Neural cell (in vitro differentiated cells): Measurements from ENCODE around the gene ZNF747.

ENCODE experiments used
- CTCF ChIP-seq: fragments of 450-650 bp; IDR thresholded peaks from 2 replicates; pipeline ENCODE4 v1.5.1; 2014; ENCODE audit warnings: antibody characterized with exemption, mild to moderate bottlenecking, moderate library complexity; ENCODE audit not compliant: poor library complexity, severe bottlenecking
- EP300 ChIP-seq: fragments of 450-650 bp; conservative IDR thresholded peaks from 2 replicates; pipeline ENCODE4 v1.6.1; 2014; ENCODE audit warnings: antibody characterized with exemption, mild to moderate bottlenecking, moderate library complexity; ENCODE audit not compliant: poor library complexity, severe bottlenecking
- EZH2 ChIP-seq: fragments of 200-600, 300-800 bp; shearing (Covaris generic), sonication (generic); IDR thresholded peaks from 2 replicates; pipeline ENCODE4 v1.6.1; 2014; ENCODE audit warnings: antibody characterized with exemption, low read length, borderline replicate concordance, mild to moderate bottlenecking; ENCODE audit not compliant: insufficient read depth, poor library complexity, severe bottlenecking
- MXI1 ChIP-seq: fragments of 450-650 bp; conservative IDR thresholded peaks from 2 replicates; pipeline ENCODE4 v1.6.1; 2014; ENCODE audit warnings: antibody characterized with exemption, mild to moderate bottlenecking; ENCODE audit not compliant: poor library complexity, severe bottlenecking
- POLR2AphosphoS5 ChIP-seq: IDR thresholded peaks from 2 replicates; pipeline ENCODE4 v1.6.1; 2012
- SMC3 ChIP-seq: fragments of 450-650 bp; conservative IDR thresholded peaks from 2 replicates; pipeline ENCODE4 v1.6.1; 2014; ENCODE audit warnings: antibody characterized with exemption, mild to moderate bottlenecking, moderate library complexity; ENCODE audit not compliant: poor library complexity

GRCh38 chr16:30571445-30572322 is 37.0 kb upstream of the ZNF747 start, which contains the start of gene ZNF688:
- TF ChIP-seq CTCF: no peak
- peak; percentile 54 for TF ChIP-seq EP300
- TF ChIP-seq MXI1: peak; percentile 99
- no peak for TF ChIP-seq EZH2
- TF ChIP-seq SMC3: peak; percentile 49
- TF ChIP-seq POLR2AphosphoS5: peak; percentile 28
